HFFc6 (cell line): ENCODE data around the gene GPR148. TPM values are rescaled to one million over a fixed set of nuclear protein-coding genes. Genes with fewer than 3 reads are reported as not detected.

Experiments used
- DNase-seq: peaks from one replicate; pipeline ENCODE4 v3.0.0-alpha.2; 2018
- H3K27ac Mint-ChIP-seq: 2 replicates; pipeline ENCODE4 v1.8.0; 2020; ENCODE audit warnings: mild to moderate bottlenecking, mixed read lengths
- H3K27me3 Mint-ChIP-seq: 2 replicates; pipeline ENCODE4 v1.8.0; 2021; ENCODE audit warnings: mild to moderate bottlenecking, moderate library complexity, mixed read lengths; ENCODE audit not compliant: insufficient read depth
- H3K36me3 Mint-ChIP-seq: 2 replicates; pipeline ENCODE4 v1.8.0; 2021; ENCODE audit warnings: low read depth, mixed read lengths
- H3K4me1 Mint-ChIP-seq: 2 replicates; pipeline ENCODE4 v1.8.0; 2020; ENCODE audit warnings: low read depth, mixed read lengths
- H3K4me3 Mint-ChIP-seq: 2 replicates; pipeline ENCODE4 v1.8.0; 2020; ENCODE audit warnings: mild to moderate bottlenecking, moderate library complexity, mixed read lengths
- H3K9me3 Mint-ChIP-seq: 2 replicates; pipeline ENCODE4 v1.8.0; 2020; ENCODE audit warnings: mild to moderate bottlenecking, mixed read lengths
- CTCF ChIP-seq: fragments of 200-600 bp; sonication (generic); IDR thresholded peaks from 2 replicates; pipeline ENCODE4 v1.5.0; 2021; ENCODE audit warnings: antibody characterized with exemption, mild to moderate bottlenecking
- total RNA-seq, 6 experiments: library from RNA; stranded (reverse); fragmentation: NEBNext Ultra II Directional; extraction: Animal tissue kit (Norgen Biotek cat#: 25700); gene quantifications; 2 replicates in 1 of 6; 3 replicates in 5 of 6; pipeline ENCODE4 v1.2.3, GENCODE V29; 2021

Gene GPR148
- total RNA-seq, 6 experiments from 2014 or later = not detected

GRCh38 chr2:130744287-130745117 is 15.6 kb downstream of the GPR148 start:
- Mint-ChIP-seq H3K27me3 (peaks cover 2% of the 10 kb centered on the region), H3K36me3 (no peaks in the 10 kb centered on the region; the same call in 1 of the 2 replicates), H3K27ac (no peak overlapping the region), H3K4me3 (no peak overlapping the region), H3K9me3 (peaks cover 31% of the 10 kb centered on the region), H3K4me1 (no peaks in the 10 kb centered on the region)
- TF ChIP-seq CTCF = no peak
- no peak for DNase-seq

GRCh38 chr2:130749078-130749477 is 20.2 kb downstream of the GPR148 start:
- Mint-ChIP-seq H3K4me3 (no peak overlapping the region), H3K27me3 (peaks cover 5% of the 10 kb centered on the region), H3K4me1 (no peaks in the 10 kb centered on the region), H3K27ac (no peak overlapping the region), H3K36me3 (no peaks in the 10 kb centered on the region), H3K9me3 (peaks cover 31% of the 10 kb centered on the region)
- TF ChIP-seq CTCF = no peak
- no peak for DNase-seq

- H3K4me1 Mint-ChIP-seq = no peaks in the 10 kb centered on the region
- no peak overlapping the region for H3K4me3 Mint-ChIP-seq
These were observed 20.8 kb downstream of the GPR148 start for GRCh38 chr2:130749641-130750040.

GRCh38 chr2:130754811-130755210 is 25.9 kb downstream of the GPR148 start:
- no peak for DNase-seq
- no peak for TF ChIP-seq CTCF
- Mint-ChIP-seq H3K4me1 (no peaks in the 10 kb centered on the region), H3K9me3 (peaks cover 17% of the 10 kb centered on the region), H3K36me3 (no peaks in the 10 kb centered on the region), H3K27me3 (peaks cover 9% of the 10 kb centered on the region), H3K4me3 (no peak overlapping the region), H3K27ac (no peak overlapping the region)

More at GRCh38 chr2:130749641-130750040, 20.8 kb downstream of the GPR148 start:
- DNase-seq = no peak
- Mint-ChIP-seq H3K27me3 (peaks cover 5% of the 10 kb centered on the region), H3K27ac (no peak overlapping the region), H3K9me3 (peaks cover 25% of the 10 kb centered on the region), H3K36me3 (no peaks in the 10 kb centered on the region)
- no peak for TF ChIP-seq CTCF

- no peak for TF ChIP-seq CTCF
- peaks cover 18% of the 10 kb centered on the region for H3K9me3 Mint-ChIP-seq
- no peak within 1 kb of the TSS for H3K4me3 Mint-ChIP-seq
- H3K27ac Mint-ChIP-seq = no peak within 1 kb of the TSS
- no peak for DNase-seq
- H3K36me3 Mint-ChIP-seq = no peaks in the 10 kb centered on the region
- H3K27me3 Mint-ChIP-seq = peaks cover 9% of the 10 kb centered on the region
- H3K4me1 Mint-ChIP-seq = no peaks in the 10 kb centered on the region
These were observed 26.6 kb downstream of the GPR148 start, which contains the start of gene AMER3 for GRCh38 chr2:130755256-130756052. Gene AMER3, plus strand, starts transcription at chr2:130755540. Its CDS starts 6,533 bp downstream, at chr2:130762073.
